Upper lobe of left lung (tissue), 6 donors: ENCODE data around the gene GRIK2. TPM values are rescaled to one million over a fixed set of nuclear protein-coding genes. Genes with fewer than 3 reads are reported as not detected.

Source experiments
- ATAC-seq, 2 donors: fragments of 200-7000 bp; cut with Tn5 transposase; one replicate each; pipeline ENCODE4 v1.9.1; 2022; ENCODE audit warnings: mild to moderate bottlenecking in 2 of 2, moderate library complexity in 2 of 2; ENCODE audit not compliant: low FRiP score in 2 of 2
- DNase-seq, 2 donors: peaks; one replicate each; pipeline ENCODE4 v3.0.0-alpha.2; 2019 to 2020
- H3K27ac ChIP-seq, 4 donors: fragments of 200-600 bp; sonication (generic); one replicate each; pipeline ENCODE4 v1.5.1; 2016 to 2019
- H3K27me3 ChIP-seq, 4 donors: fragments of 200-600 bp; sonication (generic); one replicate each; pipeline ENCODE4 v1.5.1; 2017 to 2019
- H3K36me3 ChIP-seq, 4 donors: fragments of 200-600 bp; sonication (generic); one replicate each; pipeline ENCODE4 v1.5.1; 2016 to 2019
- H3K4me1 ChIP-seq, 4 donors: fragments of 200-600 bp; sonication (generic); one replicate each; pipeline ENCODE4 v1.5.1; 2018 to 2019
- H3K4me3 ChIP-seq, 4 donors: fragments of 200-600 bp; sonication (generic); one replicate each; pipeline ENCODE4 v1.5.1; 2017 to 2019; ENCODE audit warnings: mild to moderate bottlenecking in 2 of 4, moderate library complexity in 1 of 4
- H3K9me3 ChIP-seq, 4 donors: fragments of 200-600 bp; sonication (generic); one replicate each; pipeline ENCODE4 v1.5.1; 2018 to 2019
- CTCF ChIP-seq, 6 experiments: fragments of 450-650 bp in 4 of 6; fragments of 200-600 bp in 2 of 6; sonication (generic) in 2 of 6; IDR thresholded peaks; one replicate each; pipeline ENCODE4 v1.5.1; 2016 to 2019; ENCODE audit warnings: antibody characterized with exemption in 6 of 6
- EP300 ChIP-seq, 4 donors: sonication (generic); formaldehyde crosslinking; IDR thresholded peaks; one replicate each; pipeline ENCODE4 v1.5.1; 2017; ENCODE audit warnings: antibody characterized with exemption in 4 of 4, control low read depth in 2 of 4
- POLR2A ChIP-seq, 4 donors: fragments of 450-650 bp; IDR thresholded peaks; one replicate each; pipeline ENCODE4 v1.5.1; 2016 to 2017; ENCODE audit warnings: antibody characterized with exemption in 4 of 4, mild to moderate bottlenecking in 2 of 4
- POLR2AphosphoS5 ChIP-seq, 2 donors: sonication (generic); formaldehyde crosslinking; IDR thresholded peaks; one replicate each; pipeline ENCODE4 v1.5.1; 2017; ENCODE audit warnings: antibody characterized with exemption in 2 of 2
- WGBS, 2 donors: methylation state at CpG; one replicate each; pipeline ENCODE4 v1.1.5; 2017 to 2018; 5-methylcytosine and 5-hydroxymethylcytosine counted together
- total RNA-seq, 6 donors: library from RNA; depleted of rRNA in 4 of 6; stranded (reverse); fragments of >200 nt in 4 of 6; gene quantifications; one replicate each; pipeline versions ENCODE4 v1.1.0 to v1.2.1, GENCODE V29; 2016 to 2021
- donor health status: DM: no; HTN: no; CAD: no; lungs with moderate emphysema.
- donor health status: DM: no; HTN: yes; CAD: no; lungs with severe emphysema.

GRIK2 gene
- total RNA-seq, 6 donors from 2014 or later = 0.07 to 1.2 (median 0.50) TPM; not detected in 2

GRCh38 chr6:101799531-101799930, 406.0 kb downstream of the GRIK2 start:
- TF ChIP-seq EP300 (IDR thresholded peaks at IDR 0.05) (no peak), POLR2A (IDR thresholded peaks at IDR 0.05) (no peak), CTCF (IDR thresholded peaks at IDR 0.05) (no peak), POLR2AphosphoS5 (IDR thresholded peaks at IDR 0.05) (no peak)

GRCh38 chr6:101800598-101800997, 407.1 kb downstream of the GRIK2 start:
- TF ChIP-seq POLR2A (IDR thresholded peaks at IDR 0.05) (no peak), CTCF (IDR thresholded peaks at IDR 0.05) (no peak), EP300 (IDR thresholded peaks at IDR 0.05) (no peak), POLR2AphosphoS5 (IDR thresholded peaks at IDR 0.05) (no peak)
- Histone ChIP-seq H3K4me1 (no peaks in the 10 kb centered on the region), H3K36me3 (no peaks in the 10 kb centered on the region), H3K27ac (no peak overlapping the region), H3K9me3 (no peaks in the 10 kb centered on the region), H3K4me3 (no peak overlapping the region), H3K27me3 (no peaks in the 10 kb centered on the region)
- DNase-seq (no peak), ATAC-seq (no peak)
- WGBS, 2 donors = 74% methylated on average over 3 of the region's 3 CpGs

More at GRCh38 chr6:101799531-101799930, 406.0 kb downstream of the GRIK2 start:
- H3K9me3 ChIP-seq = no peaks in the 10 kb centered on the region
- no peak overlapping the region for H3K4me3 ChIP-seq
- no peak overlapping the region for H3K27ac ChIP-seq
- ATAC-seq (no peak), DNase-seq (no peak)
- WGBS, 2 donors = 91 to 94% methylated on average over 5 of the region's 5 CpGs
- no peaks in the 10 kb centered on the region for H3K36me3 ChIP-seq
- H3K27me3 ChIP-seq = no peaks in the 10 kb centered on the region
- no peaks in the 10 kb centered on the region for H3K4me1 ChIP-seq

GRCh38 chr6:101803136-101803535, 409.6 kb downstream of the GRIK2 start:
- H3K4me3 ChIP-seq = no peak overlapping the region
- H3K9me3 ChIP-seq = no peaks in the 10 kb centered on the region
- no peak for ATAC-seq
- no peaks in the 10 kb centered on the region for H3K36me3 ChIP-seq
- H3K27ac ChIP-seq = no peak overlapping the region
- TF ChIP-seq POLR2A (IDR thresholded peaks at IDR 0.05) (no peak), CTCF (IDR thresholded peaks at IDR 0.05) (no peak), EP300 (IDR thresholded peaks at IDR 0.05) (no peak), POLR2AphosphoS5 (IDR thresholded peaks at IDR 0.05) (no peak)
- no peaks in the 10 kb centered on the region for H3K27me3 ChIP-seq
- 0 to 89% methylated on average over 1 of the region's 1 CpG for WGBS, 2 donors
- DNase-seq = no peak
- no peaks in the 10 kb centered on the region for H3K4me1 ChIP-seq

GRCh38 chr6:101806241-101806640, 412.7 kb downstream of the GRIK2 start:
- no peak for TF ChIP-seq POLR2AphosphoS5 (IDR thresholded peaks at IDR 0.05)
- no peak for TF ChIP-seq EP300 (IDR thresholded peaks at IDR 0.05)
- TF ChIP-seq POLR2A (IDR thresholded peaks at IDR 0.05) = no peak
- no peak for TF ChIP-seq CTCF (IDR thresholded peaks at IDR 0.05)
- no peak overlapping the region for H3K27ac ChIP-seq
- no peaks in the 10 kb centered on the region for H3K36me3 ChIP-seq
- ATAC-seq (no peak), DNase-seq (no peak)
- no peaks in the 10 kb centered on the region for H3K4me1 ChIP-seq
- WGBS, 2 donors = 78 to 81% methylated on average over 1 of the region's 1 CpG
- H3K4me3 ChIP-seq = no peak overlapping the region
- no peaks in the 10 kb centered on the region for H3K9me3 ChIP-seq
- no peaks in the 10 kb centered on the region for H3K27me3 ChIP-seq

- TF ChIP-seq EP300 (IDR thresholded peaks at IDR 0.05) = no peak
- TF ChIP-seq POLR2A (IDR thresholded peaks at IDR 0.05) = no peak
- TF ChIP-seq POLR2AphosphoS5 (IDR thresholded peaks at IDR 0.05) = no peak
- TF ChIP-seq CTCF (IDR thresholded peaks at IDR 0.05) = no peak
- no peaks in the 10 kb centered on the region for H3K36me3 ChIP-seq
- no peak overlapping the region for H3K27ac ChIP-seq
Observed at GRCh38 chr6:101811108-101811507, 417.6 kb downstream of the GRIK2 start.

More at GRCh38 chr6:101811108-101811507, 417.6 kb downstream of the GRIK2 start:
- H3K27me3 ChIP-seq = no peaks in the 10 kb centered on the region
- no peak overlapping the region for H3K4me3 ChIP-seq
- H3K4me1 ChIP-seq = no peaks in the 10 kb centered on the region
- ATAC-seq (no peak), DNase-seq (no peak)
- no peaks in the 10 kb centered on the region for H3K9me3 ChIP-seq
